Activated naive CD4-positive, alpha-beta T cell treated with anti-CD3 and anti-CD28 coated beads, Interleukin-2, amount 50 U/mL, for 24 hours (primary cell): ENCODE measurements around the gene CFAP45.

Source experiments
- H3K27ac Mint-ChIP-seq: one replicate; pipeline ENCODE4 v1.8.0; 2021; ENCODE audit warnings: mild to moderate bottlenecking, mixed read lengths
- H3K27me3 Mint-ChIP-seq: one replicate; pipeline ENCODE4 v1.8.0; 2021; ENCODE audit warnings: mixed read lengths
- H3K36me3 Mint-ChIP-seq: one replicate; pipeline ENCODE4 v1.8.0; 2021; ENCODE audit warnings: mixed read lengths
- H3K4me1 Mint-ChIP-seq: one replicate; pipeline ENCODE4 v1.8.0; 2021; ENCODE audit warnings: mixed read lengths
- H3K4me3 Mint-ChIP-seq: one replicate; pipeline ENCODE4 v1.8.0; 2021; ENCODE audit warnings: mild to moderate bottlenecking, mixed read lengths
- H3K9me3 Mint-ChIP-seq: one replicate; pipeline ENCODE4 v1.8.0; 2021; ENCODE audit warnings: mixed read lengths

Gene CFAP45

GRCh38 chr1:159900086-159900680 is at the start of gene CFAP45:
TSS of gene CFAP45 (minus strand) at chr1:159900165. CDS start at chr1:159900098, 67 bp downstream.
- Mint-ChIP-seq H3K9me3 (no peaks in the 10 kb centered on the region), H3K4me1 (no peaks in the 10 kb centered on the region), H3K36me3 (no peaks in the 10 kb centered on the region), H3K27me3 (no peaks in the 10 kb centered on the region), H3K27ac (no peak within 1 kb of the TSS), H3K4me3 (no peak within 1 kb of the TSS)

- Mint-ChIP-seq H3K27ac (no peak overlapping the region), H3K9me3 (no peaks in the 10 kb centered on the region), H3K4me3 (no peak overlapping the region), H3K27me3 (peaks cover 16% of the 10 kb centered on the region), H3K4me1 (peaks cover 9% of the 10 kb centered on the region), H3K36me3 (no peaks in the 10 kb centered on the region)
These were observed 49.2 kb upstream of the CFAP45 start for GRCh38 chr1:159949123-159949522.

- Mint-ChIP-seq H3K4me1 (peaks cover 9% of the 10 kb centered on the region), H3K36me3 (no peaks in the 10 kb centered on the region), H3K27ac (no peak overlapping the region), H3K27me3 (peaks cover 19% of the 10 kb centered on the region), H3K4me3 (no peak overlapping the region), H3K9me3 (no peaks in the 10 kb centered on the region)
These were observed 48.0 kb upstream of the CFAP45 start for GRCh38 chr1:159947942-159948341.

GRCh38 chr1:159946242-159947187 is 46.5 kb upstream of the CFAP45 start:
- no peak overlapping the region for H3K27ac Mint-ChIP-seq
- peaks cover 19% of the 10 kb centered on the region for H3K27me3 Mint-ChIP-seq
- H3K4me1 Mint-ChIP-seq, result peaks cover 9% of the 10 kb centered on the region
- H3K9me3 Mint-ChIP-seq, result no peaks in the 10 kb centered on the region
- peak overlapping the region; percentile 71 for H3K4me3 Mint-ChIP-seq
- no peaks in the 10 kb centered on the region for H3K36me3 Mint-ChIP-seq

GRCh38 chr1:159945483-159946241 is 45.7 kb upstream of the CFAP45 start, which contains the start of gene IGSF9:
TSS of gene IGSF9 (minus strand) at chr1:159945613. CDS start at chr1:159943454, 2,159 bp downstream.
- no peak within 1 kb of the TSS for H3K27ac Mint-ChIP-seq

GRCh38 chr1:159944623-159945455 is 44.9 kb upstream of the CFAP45 start:
- H3K4me3 Mint-ChIP-seq, result peak overlapping the region; percentile 71
- no peaks in the 10 kb centered on the region for H3K9me3 Mint-ChIP-seq
- no peak overlapping the region for H3K27ac Mint-ChIP-seq
- H3K27me3 Mint-ChIP-seq, result peaks cover 22% of the 10 kb centered on the region
- H3K4me1 Mint-ChIP-seq, result peaks cover 9% of the 10 kb centered on the region
- H3K36me3 Mint-ChIP-seq, result no peaks in the 10 kb centered on the region

More at GRCh38 chr1:159945483-159946241, 45.7 kb upstream of the CFAP45 start, which contains the start of gene IGSF9:
- Mint-ChIP-seq H3K4me1 (peaks cover 9% of the 10 kb centered on the region), H3K27me3 (peaks cover 22% of the 10 kb centered on the region), H3K9me3 (no peaks in the 10 kb centered on the region), H3K36me3 (no peaks in the 10 kb centered on the region), H3K4me3 (peak within 1 kb of the TSS; percentile 71)

- no peak overlapping the region for H3K27ac Mint-ChIP-seq
- H3K27me3 Mint-ChIP-seq, result peaks cover 22% of the 10 kb centered on the region
- no peaks in the 10 kb centered on the region for H3K36me3 Mint-ChIP-seq
- no peak overlapping the region for H3K4me3 Mint-ChIP-seq
- peaks cover 9% of the 10 kb centered on the region for H3K4me1 Mint-ChIP-seq
- H3K9me3 Mint-ChIP-seq, result no peaks in the 10 kb centered on the region
These were observed 44.1 kb upstream of the CFAP45 start for GRCh38 chr1:159943908-159944622.

- no peak overlapping the region for H3K4me3 Mint-ChIP-seq
- no peak overlapping the region for H3K27ac Mint-ChIP-seq
- peaks cover 24% of the 10 kb centered on the region for H3K27me3 Mint-ChIP-seq
- peaks cover 9% of the 10 kb centered on the region for H3K4me1 Mint-ChIP-seq
- no peaks in the 10 kb centered on the region for H3K36me3 Mint-ChIP-seq
- no peaks in the 10 kb centered on the region for H3K9me3 Mint-ChIP-seq
These were observed 43.3 kb upstream of the CFAP45 start for GRCh38 chr1:159943278-159943640.

- peaks cover 9% of the 10 kb centered on the region for H3K4me1 Mint-ChIP-seq
These were observed 42.8 kb upstream of the CFAP45 start for GRCh38 chr1:159942632-159943277.

GRCh38 chr1:159941591-159942560 is 41.9 kb upstream of the CFAP45 start:
- no peaks in the 10 kb centered on the region for H3K9me3 Mint-ChIP-seq
- peaks cover 9% of the 10 kb centered on the region for H3K4me1 Mint-ChIP-seq
- no peaks in the 10 kb centered on the region for H3K36me3 Mint-ChIP-seq
- H3K27me3 Mint-ChIP-seq, result peaks cover 24% of the 10 kb centered on the region
- H3K4me3 Mint-ChIP-seq, result no peak overlapping the region
- H3K27ac Mint-ChIP-seq, result no peak overlapping the region

More at GRCh38 chr1:159942632-159943277, 42.8 kb upstream of the CFAP45 start:
- Mint-ChIP-seq H3K9me3 (no peaks in the 10 kb centered on the region), H3K27ac (no peak overlapping the region), H3K36me3 (no peaks in the 10 kb centered on the region), H3K4me3 (no peak overlapping the region), H3K27me3 (peaks cover 24% of the 10 kb centered on the region)

- Mint-ChIP-seq H3K36me3 (no peaks in the 10 kb centered on the region), H3K27ac (peak overlapping the region; percentile 44), H3K4me1 (peaks cover 13% of the 10 kb centered on the region), H3K4me3 (no peak overlapping the region), H3K27me3 (peaks cover 24% of the 10 kb centered on the region), H3K9me3 (no peaks in the 10 kb centered on the region)
These were observed 41.2 kb upstream of the CFAP45 start for GRCh38 chr1:159941141-159941540.

GRCh38 chr1:159940006-159940620 is 40.1 kb upstream of the CFAP45 start:
- Mint-ChIP-seq H3K27ac (no peak overlapping the region), H3K4me1 (peaks cover 10% of the 10 kb centered on the region), H3K27me3 (peaks cover 19% of the 10 kb centered on the region), H3K4me3 (no peak overlapping the region), H3K36me3 (no peaks in the 10 kb centered on the region), H3K9me3 (no peaks in the 10 kb centered on the region)

GRCh38 chr1:159939678-159940002 is 39.7 kb upstream of the CFAP45 start:
- Mint-ChIP-seq H3K9me3 (no peaks in the 10 kb centered on the region), H3K36me3 (no peaks in the 10 kb centered on the region), H3K27me3 (peaks cover 16% of the 10 kb centered on the region), H3K4me3 (no peak overlapping the region), H3K27ac (no peak overlapping the region), H3K4me1 (peaks cover 7% of the 10 kb centered on the region)
